GM21717 (cell line): ENCODE measurements around the gene CD2BP2.
A peak's percentile ranks its signal among the peaks of the same experiment; 100 is the strongest.
"Not testable (repeated sequence)": the region's sequence is repeated elsewhere in the genome, so short reads cannot be mapped to it uniquely, and the experiment has no call there.

Experiments
- ATAC-seq: cut with Tn5 transposase; IDR thresholded peaks from one replicate; pipeline ENCODE4 v1.9.1; 2021; ENCODE audit warnings: mild to moderate bottlenecking, moderate library complexity; ENCODE audit not compliant: unreplicated experiment

CD2BP2 gene

GRCh38 chr16:30343491-30343820 is 11.7 kb downstream of the CD2BP2 start:
- not testable (repeated sequence) for ATAC-seq

DNA sequence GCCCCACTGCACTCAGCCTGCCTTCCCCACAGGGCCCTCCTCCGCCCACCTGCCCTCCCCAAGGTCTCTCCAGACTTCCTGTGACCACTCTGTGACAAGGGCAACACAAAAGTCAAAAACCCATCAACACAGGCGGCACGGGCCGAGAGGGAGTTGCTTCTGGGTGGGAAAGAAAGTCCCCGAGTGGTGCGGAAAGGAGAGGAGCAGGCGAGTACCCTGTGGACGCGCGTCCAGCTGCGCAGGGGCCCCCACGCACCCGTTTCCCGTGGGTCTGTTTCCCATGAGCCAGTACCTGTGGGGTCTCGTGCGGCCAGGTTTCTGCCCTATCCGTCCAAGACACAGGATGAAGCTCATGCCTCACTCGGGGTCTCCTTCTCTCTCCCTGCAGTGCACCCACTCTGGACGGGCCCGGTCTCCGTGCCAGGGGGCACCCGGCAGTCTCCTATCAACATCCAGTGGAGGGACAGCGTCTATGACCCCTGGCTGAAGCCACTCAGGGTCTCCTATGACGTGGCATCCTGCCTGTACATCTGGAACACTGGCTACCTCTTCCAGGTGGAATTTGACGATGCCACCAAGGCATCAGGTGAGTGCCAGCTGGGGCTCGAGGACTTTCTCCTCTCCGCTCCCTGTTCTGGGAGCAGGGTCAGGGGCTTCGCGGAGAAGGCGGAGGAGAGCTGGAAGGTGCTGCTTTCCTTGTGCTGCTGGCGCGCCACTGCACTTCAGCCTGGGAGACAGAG is 12.2 kb downstream of the CD2BP2 start:
- ATAC-seq: no peak

GRCh38 chr16:30341971-30342370 is 13.1 kb downstream of the CD2BP2 start:
- ATAC-seq: not testable (repeated sequence)

DNA sequence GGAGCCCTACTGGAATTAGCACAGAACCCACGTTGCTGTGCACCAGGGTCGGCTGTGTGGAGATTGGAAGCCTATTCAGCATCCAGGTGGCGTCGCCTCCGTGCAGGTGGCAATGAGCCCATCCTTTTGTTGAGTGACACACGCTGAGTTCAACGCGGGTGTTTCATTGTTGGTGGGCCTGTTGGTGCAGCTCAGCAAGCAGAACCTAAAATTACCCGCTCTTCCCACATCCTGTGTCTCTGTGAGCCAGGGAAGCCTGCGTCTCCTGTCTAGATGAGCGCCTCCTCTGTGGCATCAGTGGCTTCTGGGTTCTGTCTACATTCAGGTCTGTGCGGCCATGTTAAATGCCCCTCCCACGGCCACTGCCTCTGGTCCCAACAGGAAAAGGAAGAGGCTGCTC is 14.5 kb downstream of the CD2BP2 start:
- ATAC-seq: no peak

GRCh38 chr16:30338715-30339114 is 16.4 kb downstream of the CD2BP2 start:
- ATAC-seq: not testable (repeated sequence)

GRCh38 chr16:30337964-30338357 is 17.1 kb downstream of the CD2BP2 start:
- ATAC-seq: not testable (repeated sequence)

GRCh38 chr16:30335598-30336474 is 19.3 kb downstream of the CD2BP2 start:
- peak; percentile 16 for ATAC-seq

DNA sequence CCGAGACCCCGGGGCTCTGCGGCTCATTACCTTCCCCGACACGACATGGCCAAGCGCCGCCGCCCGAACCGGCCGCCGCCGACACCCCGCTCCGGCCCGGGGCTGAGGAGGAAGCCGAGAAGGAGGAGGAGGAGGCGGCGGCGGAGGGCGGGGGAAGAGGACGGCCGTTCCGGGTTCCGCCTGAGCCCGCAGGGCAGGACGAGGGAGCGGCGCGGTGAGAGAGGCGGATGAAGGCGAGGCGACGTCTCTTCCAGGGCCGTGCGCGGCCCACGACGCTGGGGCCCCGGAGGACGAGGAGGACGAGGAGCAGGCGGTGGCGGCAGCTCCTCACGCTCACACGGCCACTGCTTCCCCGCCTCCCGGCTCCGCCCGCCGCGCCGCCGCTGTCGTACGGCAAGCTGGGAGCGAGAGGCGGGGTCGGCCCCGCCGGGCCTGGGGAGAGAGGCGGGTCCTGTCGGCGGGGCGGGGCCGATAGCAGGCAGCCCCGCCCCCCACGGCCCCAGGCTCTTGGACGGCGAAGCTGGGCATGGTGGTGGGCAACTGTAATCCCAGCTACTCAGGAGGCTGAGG is 20.0 kb downstream of the CD2BP2 start:
- ATAC-seq: peak; percentile 65

- peak; percentile 84 for ATAC-seq
Observed at GRCh38 chr16:30334473-30334989, 20.6 kb downstream of the CD2BP2 start.

DNA sequence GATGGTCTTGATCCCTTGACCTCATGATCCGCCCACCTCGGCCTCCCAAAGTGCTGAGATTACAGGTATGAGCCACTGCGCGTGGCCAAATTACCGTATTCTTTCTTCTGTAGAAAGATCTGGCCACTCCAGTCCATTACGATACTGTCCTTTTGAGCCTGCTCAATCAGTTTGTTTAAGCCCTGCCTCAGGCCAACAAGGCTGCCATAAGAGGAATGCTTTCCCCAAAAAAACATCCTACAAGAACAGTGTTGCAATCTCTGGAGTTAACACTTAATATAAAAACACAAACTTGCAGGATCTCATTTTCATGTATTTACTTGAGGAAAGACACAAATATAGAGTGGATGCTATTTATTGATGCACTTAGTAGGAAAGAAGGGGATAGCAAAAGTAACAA is 30.9 kb downstream of the CD2BP2 start:
- ATAC-seq: not testable (repeated sequence)

DNA sequence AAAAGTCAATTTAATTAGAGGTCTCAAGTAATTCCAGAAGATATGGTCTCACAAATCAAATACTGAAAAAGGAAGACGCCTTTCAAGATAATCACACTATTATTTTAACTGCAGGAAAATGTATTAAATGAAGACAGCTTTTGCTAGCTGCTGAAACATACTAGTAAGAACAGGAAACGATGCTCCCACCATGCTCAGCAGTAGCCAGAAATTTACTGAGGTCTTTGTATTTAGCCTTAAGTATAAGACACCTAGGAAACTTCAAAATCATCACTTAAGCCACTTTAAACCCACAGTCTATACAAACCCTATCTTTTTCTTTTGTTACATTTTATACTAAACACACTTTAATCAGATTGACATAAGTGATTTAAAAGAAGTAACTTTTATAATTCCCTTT is 36.5 kb downstream of the CD2BP2 start:
- not testable (repeated sequence) for ATAC-seq

- ATAC-seq: not testable (repeated sequence)
Observed at GRCh38 chr16:30310937-30311336, 44.2 kb downstream of the CD2BP2 start.

DNA sequence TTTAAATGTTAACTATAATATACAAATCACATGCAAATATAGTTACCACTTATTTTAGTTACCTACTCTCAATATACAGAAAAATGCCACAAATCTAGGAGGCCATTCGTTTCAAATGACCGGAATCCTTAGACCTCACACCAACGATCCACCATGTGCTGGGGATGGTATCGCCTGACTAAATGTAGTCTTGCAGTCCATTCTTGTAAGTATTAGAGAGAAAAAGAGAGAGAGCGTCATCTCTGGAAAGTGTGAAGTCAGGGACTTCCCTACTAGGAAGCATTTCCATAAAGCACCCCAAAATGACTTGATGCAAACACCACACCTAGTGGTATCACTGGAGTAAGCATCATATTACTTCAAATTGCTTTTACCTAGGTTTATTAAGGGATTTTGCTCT is 45.9 kb downstream of the CD2BP2 start:
- not testable (repeated sequence) for ATAC-seq
